ENCODE measurements around the gene ARSB.

GRCh38 chr5:79007872-79008271, 22.8 kb upstream of the ARSB start:
- TF ChIP-seq CTCF (IDR thresholded peaks at IDR 0.05) = no peak
- TF ChIP-seq POLR2AphosphoS5 (IDR thresholded peaks at IDR 0.05) = no peak
- no peak for TF ChIP-seq EP300 (IDR thresholded peaks at IDR 0.05; ENCODE audit: low read depth)

Measured in transverse colon (tissue), 4 donors.